Dermis blood vessel endothelial cell (primary cell): ENCODE results near the gene LTN1. TPM values are rescaled to one million over a fixed set of nuclear protein-coding genes. Genes with fewer than 3 reads are reported as not detected.

Experiments
- total RNA-seq: library from RNA; depleted of rRNA; stranded (reverse); fragments of >200 nt; gene quantifications from 2 replicates; pipeline ENCODE4 v1.2.3, GENCODE V29; 2014

Gene LTN1
- total RNA-seq, 1 donor from 2014 or later = 34.0 TPM

Other genes with a start within 250 kb of the LTN1 start
- gene RWDD2B, start 26.5 kb upstream of the LTN1 start, total RNA-seq = 19.9 and 26.0 TPM in 2 replicates
- 25.5 and 40.8 TPM in 2 replicates for gene USP16, start 31.8 kb upstream of the LTN1 start, total RNA-seq
- 234 and 314 TPM in 2 replicates for gene CCT8, start 80.8 kb upstream of the LTN1 start, total RNA-seq
- gene MAP3K7CL, start 137.8 kb upstream of the LTN1 start, total RNA-seq = 2.2 and 3.7 TPM in 2 replicates